MCF 10A (cell line): ENCODE data around the gene ANGEL1. TPM values are rescaled to one million over a fixed set of nuclear protein-coding genes. Genes with fewer than 3 reads are reported as not detected.

Source experiments
- BruUV-seq: library from RNA; stranded (reverse); fragments of 400-500 nt; replicated peaks from 2 replicates; lab custom pipeline; 2021; lab: Mats Ljungman, UMichigan
- CTCF ChIA-PET: fragments of 300-600 bp; sonication (Branson Sonifier 250); formaldehyde crosslinking; extraction: SDS; loops from one replicate; lab custom pipeline; 2021; ENCODE audit warnings: antibody characterized with exemption, inconsistent platforms; lab: Yijun Ruan, JAX
- POLR2A ChIA-PET: fragments of 300-600, 350-650 bp; sonication (Branson Sonifier 250); formaldehyde crosslinking; extraction: SDS; loops from one replicate; lab custom pipeline; 2020; ENCODE audit warnings: antibody characterized with exemption, inconsistent platforms; lab: Yijun Ruan, JAX
- DNase-seq: peaks from one replicate; pipeline ENCODE4 v3.0.0-alpha.2; 2018; ENCODE audit not compliant: unreplicated experiment
- H3K27ac Mint-ChIP-seq: one replicate; pipeline ENCODE4 v1.8.0; 2022; ENCODE audit warnings: mild to moderate bottlenecking, low read depth, mixed read lengths; ENCODE audit not compliant: unreplicated experiment
- H3K27me3 Mint-ChIP-seq: one replicate; pipeline ENCODE4 v1.8.0; 2022; ENCODE audit warnings: mixed read lengths; ENCODE audit not compliant: insufficient read depth, unreplicated experiment
- H3K36me3 Mint-ChIP-seq: one replicate; pipeline ENCODE4 v1.8.0; 2022; ENCODE audit warnings: mild to moderate bottlenecking, moderate library complexity, mixed read lengths; ENCODE audit not compliant: insufficient read depth, unreplicated experiment
- H3K4me1 Mint-ChIP-seq: one replicate; pipeline ENCODE4 v1.8.0; 2022; ENCODE audit warnings: mixed read lengths; ENCODE audit not compliant: insufficient read depth, unreplicated experiment
- H3K4me3 Mint-ChIP-seq: one replicate; pipeline ENCODE4 v1.8.0; 2022; ENCODE audit warnings: mild to moderate bottlenecking, moderate library complexity, mixed read lengths; ENCODE audit not compliant: unreplicated experiment
- H3K9me3 Mint-ChIP-seq: one replicate; pipeline ENCODE4 v1.8.0; 2022; ENCODE audit warnings: mixed read lengths; ENCODE audit not compliant: unreplicated experiment
- CTCF ChIP-seq: fragments of 200-600 bp; IDR thresholded peaks from one replicate; pipeline ENCODE4 v1.8.0; 2022; ENCODE audit warnings: antibody characterized with exemption, mild to moderate bottlenecking; ENCODE audit not compliant: unreplicated experiment
- intact Hi-C: fragments of 100-400 bp; cut with micrococcal nuclease; formaldehyde crosslinking; loops from 2 replicates; pipeline ENCODE4 v1.14.1; 2022
- total RNA-seq: library from RNA; stranded (reverse); gene quantifications from 2 replicates; pipeline ENCODE4 v1.2.3, GENCODE V29; 2022

ANGEL1 gene
- total RNA-seq, 1 experiment from 2014 or later = 21.3 TPM

GRCh38 chr14:76782115-76782884, 30.4 kb downstream of the ANGEL1 start:
- Mint-ChIP-seq H3K27me3 (no peaks in the 10 kb centered on the region), H3K9me3 (no peaks in the 10 kb centered on the region), H3K4me1 (no peaks in the 10 kb centered on the region), H3K27ac (no peak overlapping the region), H3K4me3 (no peak overlapping the region), H3K36me3 (peaks cover 26% of the 10 kb centered on the region)
- CTCF ChIA-PET = interaction anchor here (1.8 kb wide), 1 partner anchor 29 kb away, joined by 8 read pairs; no protein-coding TSS in a partner anchor
- POLR2A ChIA-PET = interaction anchor here (0.5 to 1.0 kb wide), 2 partner anchors 9 to 1069 kb away, joined by 3 read pairs; no protein-coding TSS in a partner anchor
- intact Hi-C loops = no loop called here
- no peak for TF ChIP-seq CTCF
- no peak for DNase-seq
- no TSS peak for BruUV-seq

GRCh38 chr14:76781648-76782051, 31.0 kb downstream of the ANGEL1 start:
- H3K27me3 Mint-ChIP-seq = no peaks in the 10 kb centered on the region
- no peak overlapping the region for H3K4me3 Mint-ChIP-seq
- H3K36me3 Mint-ChIP-seq = peaks cover 26% of the 10 kb centered on the region
- no peaks in the 10 kb centered on the region for H3K4me1 Mint-ChIP-seq
- H3K9me3 Mint-ChIP-seq = no peaks in the 10 kb centered on the region
- ChIA-PET CTCF (interaction anchor here (1.2 kb wide), 1 partner anchor 9 kb away, joined by 3 read pairs; no protein-coding TSS in a partner anchor), POLR2A (interaction anchor here (1.5 kb wide), 1 partner anchor 30 kb away, joined by 3 read pairs; no protein-coding TSS in a partner anchor)
- no peak for TF ChIP-seq CTCF
- BruUV-seq = no TSS peak
- H3K27ac Mint-ChIP-seq = no peak overlapping the region
- DNase-seq = no peak
- intact Hi-C loops = no loop called here

- Mint-ChIP-seq H3K9me3 (no peaks in the 10 kb centered on the region), H3K27ac (no peak overlapping the region), H3K36me3 (peaks cover 26% of the 10 kb centered on the region), H3K27me3 (no peaks in the 10 kb centered on the region), H3K4me1 (no peaks in the 10 kb centered on the region), H3K4me3 (no peak overlapping the region)
- TF ChIP-seq CTCF = no peak
- ChIA-PET CTCF (interaction anchor here (0.7 to 1.5 kb wide), 3 partner anchors 8 to 72 kb away, joined by 3 to 5 read pairs (median 4); no protein-coding TSS in a partner anchor), POLR2A (interaction anchor here (1.5 kb wide), 1 partner anchor 31 kb away, joined by 3 read pairs; no protein-coding TSS in a partner anchor)
- intact Hi-C loops = no loop called here
- no TSS peak for BruUV-seq
- no peak for DNase-seq
Observed at GRCh38 chr14:76780875-76781647, 31.6 kb downstream of the ANGEL1 start.

- Mint-ChIP-seq H3K36me3 (peaks cover 20% of the 10 kb centered on the region), H3K27ac (no peak overlapping the region), H3K4me1 (no peaks in the 10 kb centered on the region), H3K4me3 (no peak overlapping the region), H3K9me3 (no peaks in the 10 kb centered on the region), H3K27me3 (no peaks in the 10 kb centered on the region)
- no TSS peak for BruUV-seq
- no peak for TF ChIP-seq CTCF
- ChIA-PET POLR2A (interaction anchor here (1.5 kb wide), 1 partner anchor 32 kb away, joined by 3 read pairs; no protein-coding TSS in a partner anchor), CTCF (interaction anchor here (0.7 to 1.5 kb wide), 3 partner anchors 8 to 71 kb away, joined by 3 to 5 read pairs (median 4); no protein-coding TSS in a partner anchor)
- DNase-seq = no peak
- intact Hi-C loops = no loop called here
Observed at GRCh38 chr14:76780360-76780759, 32.3 kb downstream of the ANGEL1 start.
